ENCODE measurements around the gene TNNT2.
A peak's percentile ranks its signal among the peaks of the same experiment; 100 is the strongest.

Gene TNNT2

GRCh38 chr1:201377611-201378092, at the start of gene TNNT2:
Gene TNNT2, minus strand, starts transcription at chr1:201377680. Its CDS starts 4,426 bp downstream, at chr1:201373254.
- DNase-seq, result no peak

GRCh38 chr1:201426479-201427310, 49.2 kb upstream of the TNNT2 start:
- no peak for DNase-seq

- no peak for DNase-seq
Observed at GRCh38 chr1:201424146-201424545, 46.7 kb upstream of the TNNT2 start.

- no peak for DNase-seq
Observed at GRCh38 chr1:201423655-201424054, 46.2 kb upstream of the TNNT2 start.

GRCh38 chr1:201422436-201423030, 45.1 kb upstream of the TNNT2 start:
- no peak for DNase-seq

GRCh38 chr1:201422026-201422425, 44.5 kb upstream of the TNNT2 start:
- DNase-seq, result no peak

- no peak for DNase-seq
Observed at GRCh38 chr1:201421041-201421440, 43.6 kb upstream of the TNNT2 start.

GRCh38 chr1:201420608-201421002, 43.1 kb upstream of the TNNT2 start:
- no peak for DNase-seq

GRCh38 chr1:201419746-201420607, 42.5 kb upstream of the TNNT2 start:
- DNase-seq, result no peak

- DNase-seq, result no peak
Observed at GRCh38 chr1:201419256-201419655, 41.8 kb upstream of the TNNT2 start.

GRCh38 chr1:201418461-201418860, 41.0 kb upstream of the TNNT2 start:
- DNase-seq, result no peak

GRCh38 chr1:201414051-201414738, 36.7 kb upstream of the TNNT2 start:
- no peak for DNase-seq

- DNase-seq, result no peak
Observed at GRCh38 chr1:201411292-201411691, 33.8 kb upstream of the TNNT2 start.

- no peak for DNase-seq
Observed at GRCh38 chr1:201409440-201409839, 32.0 kb upstream of the TNNT2 start.

- DNase-seq, result no peak
Observed at GRCh38 chr1:201408834-201409200, 31.3 kb upstream of the TNNT2 start.

- peak; percentile 65 for DNase-seq
Observed at GRCh38 chr1:201408176-201408833, 30.8 kb upstream of the TNNT2 start.

- no peak for DNase-seq
Observed at GRCh38 chr1:201406831-201407406, 29.4 kb upstream of the TNNT2 start.

- DNase-seq, result no peak
Observed at GRCh38 chr1:201405484-201405831, 28.0 kb upstream of the TNNT2 start.

- DNase-seq, result no peak
Observed at GRCh38 chr1:201404722-201405483, 27.4 kb upstream of the TNNT2 start.

- DNase-seq, result no peak
Observed at GRCh38 chr1:201404055-201404454, 26.6 kb upstream of the TNNT2 start.

- no peak for DNase-seq
Observed at GRCh38 chr1:201403359-201403758, 25.9 kb upstream of the TNNT2 start.
